ENCODE measurements around the gene UBP1. TPM values are rescaled to one million over a fixed set of nuclear protein-coding genes. Genes with fewer than 3 reads are reported as not detected.
A peak's percentile ranks its signal among the peaks of the same experiment; 100 is the strongest.

The UBP1 gene
- total and polyA plus RNA-seq, 9 of the 15 experiments (the other 6 are each of a cell fraction or from before 2014, with no cell fraction given) = 13.6 to 143 (median 79.6) TPM

DNA sequence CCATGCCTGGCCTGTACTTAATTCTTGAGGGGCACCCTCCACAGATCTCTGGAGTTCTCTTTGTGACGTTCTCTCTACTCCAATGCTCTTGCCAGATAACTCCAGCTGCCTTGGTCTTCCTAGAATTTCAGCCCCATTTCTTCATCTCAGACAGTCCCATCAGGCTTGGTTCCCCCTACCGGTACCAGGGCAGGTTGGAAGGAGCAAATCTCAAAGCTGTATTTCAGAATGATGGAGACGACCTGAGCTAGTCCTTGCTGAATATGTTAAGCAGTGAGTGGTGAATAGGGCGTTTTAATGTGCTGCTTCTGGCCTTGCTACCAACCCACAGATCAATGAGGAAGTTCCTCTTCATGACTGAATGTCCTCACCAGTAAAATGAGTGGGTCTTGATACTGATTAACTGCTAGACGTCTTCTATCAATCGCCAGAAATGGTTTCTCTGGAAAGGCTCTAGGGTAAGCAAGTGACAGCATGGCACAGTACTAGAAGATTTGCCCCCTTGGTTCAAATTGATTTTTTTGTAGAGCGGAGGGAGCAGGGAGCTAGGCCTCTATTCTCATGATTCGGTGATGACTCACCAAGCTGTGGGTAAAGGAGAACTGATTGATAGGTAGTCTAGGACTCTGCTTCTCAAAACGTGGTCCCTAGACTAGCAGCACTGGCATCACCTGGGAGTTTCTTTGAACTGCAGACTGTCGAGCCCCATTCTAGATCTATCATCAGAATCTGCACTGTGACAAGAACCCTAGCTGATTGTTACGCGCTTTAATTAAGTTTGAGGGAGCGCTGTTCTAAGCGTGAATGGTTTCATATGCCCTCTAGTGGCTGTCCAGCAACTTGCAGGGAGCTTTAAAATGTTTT, 67.8 kb downstream of the UBP1 start (continued):
- TF ChIP-seq, protein P1, sequence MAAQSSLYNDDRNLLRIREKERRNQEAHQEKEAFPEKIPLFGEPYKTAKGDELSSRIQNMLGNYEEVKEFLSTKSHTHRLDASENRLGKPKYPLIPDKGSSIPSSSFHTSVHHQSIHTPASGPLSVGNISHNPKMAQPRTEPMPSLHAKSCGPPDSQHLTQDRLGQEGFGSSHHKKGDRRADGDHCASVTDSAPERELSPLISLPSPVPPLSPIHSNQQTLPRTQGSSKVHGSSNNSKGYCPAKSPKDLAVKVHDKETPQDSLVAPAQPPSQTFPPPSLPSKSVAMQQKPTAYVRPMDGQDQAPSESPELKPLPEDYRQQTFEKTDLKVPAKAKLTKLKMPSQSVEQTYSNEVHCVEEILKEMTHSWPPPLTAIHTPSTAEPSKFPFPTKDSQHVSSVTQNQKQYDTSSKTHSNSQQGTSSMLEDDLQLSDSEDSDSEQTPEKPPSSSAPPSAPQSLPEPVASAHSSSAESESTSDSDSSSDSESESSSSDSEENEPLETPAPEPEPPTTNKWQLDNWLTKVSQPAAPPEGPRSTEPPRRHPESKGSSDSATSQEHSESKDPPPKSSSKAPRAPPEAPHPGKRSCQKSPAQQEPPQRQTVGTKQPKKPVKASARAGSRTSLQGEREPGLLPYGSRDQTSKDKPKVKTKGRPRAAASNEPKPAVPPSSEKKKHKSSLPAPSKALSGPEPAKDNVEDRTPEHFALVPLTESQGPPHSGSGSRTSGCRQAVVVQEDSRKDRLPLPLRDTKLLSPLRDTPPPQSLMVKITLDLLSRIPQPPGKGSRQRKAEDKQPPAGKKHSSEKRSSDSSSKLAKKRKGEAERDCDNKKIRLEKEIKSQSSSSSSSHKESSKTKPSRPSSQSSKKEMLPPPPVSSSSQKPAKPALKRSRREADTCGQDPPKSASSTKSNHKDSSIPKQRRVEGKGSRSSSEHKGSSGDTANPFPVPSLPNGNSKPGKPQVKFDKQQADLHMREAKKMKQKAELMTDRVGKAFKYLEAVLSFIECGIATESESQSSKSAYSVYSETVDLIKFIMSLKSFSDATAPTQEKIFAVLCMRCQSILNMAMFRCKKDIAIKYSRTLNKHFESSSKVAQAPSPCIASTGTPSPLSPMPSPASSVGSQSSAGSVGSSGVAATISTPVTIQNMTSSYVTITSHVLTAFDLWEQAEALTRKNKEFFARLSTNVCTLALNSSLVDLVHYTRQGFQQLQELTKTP (IDR thresholded peaks at IDR 0.05; ENCODE audit: low read depth in 1 of 2, partially characterized antibody in 2 of 2) = no peak
- no peak for TF ChIP-seq RBM34 (IDR thresholded peaks at IDR 0.05; ENCODE audit: borderline replicate concordance, insufficient read depth, low read length)
- TF ChIP-seq, protein P2, sequence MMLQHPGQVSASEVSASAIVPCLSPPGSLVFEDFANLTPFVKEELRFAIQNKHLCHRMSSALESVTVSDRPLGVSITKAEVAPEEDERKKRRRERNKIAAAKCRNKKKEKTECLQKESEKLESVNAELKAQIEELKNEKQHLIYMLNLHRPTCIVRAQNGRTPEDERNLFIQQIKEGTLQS (IDR thresholded peaks at IDR 0.05) = peak; percentile 96
- TF ChIP-seq, protein P2 (CRISPR knock-in tag; conservative IDR thresholded peaks at IDR 0.05) = 0 out of 2 replicates have a peak, but pooled peaks have one; percentile 48
- peak; percentile 50; the same call in 1 of the 2 replicates for TF ChIP-seq PHF21A (IDR thresholded peaks at IDR 0.05; ENCODE audit: borderline replicate concordance, low read depth)
- TF ChIP-seq ZEB2 (IDR thresholded peaks at IDR 0.05) = peak; percentile 15; the same call in 1 of the 2 replicates
- TF ChIP-seq ZNF140 (CRISPR knock-in tag; IDR thresholded peaks at IDR 0.05) = no peak
- TF ChIP-seq HDAC2 (IDR thresholded peaks at IDR 0.05) = peak; percentile 44; the same call in 1 of the 2 replicates
- TF ChIP-seq, protein P3, sequence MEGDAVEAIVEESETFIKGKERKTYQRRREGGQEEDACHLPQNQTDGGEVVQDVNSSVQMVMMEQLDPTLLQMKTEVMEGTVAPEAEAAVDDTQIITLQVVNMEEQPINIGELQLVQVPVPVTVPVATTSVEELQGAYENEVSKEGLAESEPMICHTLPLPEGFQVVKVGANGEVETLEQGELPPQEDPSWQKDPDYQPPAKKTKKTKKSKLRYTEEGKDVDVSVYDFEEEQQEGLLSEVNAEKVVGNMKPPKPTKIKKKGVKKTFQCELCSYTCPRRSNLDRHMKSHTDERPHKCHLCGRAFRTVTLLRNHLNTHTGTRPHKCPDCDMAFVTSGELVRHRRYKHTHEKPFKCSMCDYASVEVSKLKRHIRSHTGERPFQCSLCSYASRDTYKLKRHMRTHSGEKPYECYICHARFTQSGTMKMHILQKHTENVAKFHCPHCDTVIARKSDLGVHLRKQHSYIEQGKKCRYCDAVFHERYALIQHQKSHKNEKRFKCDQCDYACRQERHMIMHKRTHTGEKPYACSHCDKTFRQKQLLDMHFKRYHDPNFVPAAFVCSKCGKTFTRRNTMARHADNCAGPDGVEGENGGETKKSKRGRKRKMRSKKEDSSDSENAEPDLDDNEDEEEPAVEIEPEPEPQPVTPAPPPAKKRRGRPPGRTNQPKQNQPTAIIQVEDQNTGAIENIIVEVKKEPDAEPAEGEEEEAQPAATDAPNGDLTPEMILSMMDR (IDR thresholded peaks at IDR 0.05 in 2 of 3, conservative IDR thresholded peaks at IDR 0.05 in 1 of 3; ENCODE audit: insufficient read depth in 2 of 3, low read depth in 1 of 3, low read length in 3 of 3) = peak; percentile 90 to 97 (median 95)
- peak; percentile 81 for TF ChIP-seq XRCC5 (IDR thresholded peaks at IDR 0.05; ENCODE audit: low read depth, low read length)
- no peak for TF ChIP-seq DIDO1 (tag; IDR thresholded peaks at IDR 0.05; ENCODE audit: low read depth)
- no peak for TF ChIP-seq YY1 (IDR thresholded peaks at IDR 0.05; ENCODE audit: borderline replicate concordance in 1 of 3, control insufficient read depth in 1 of 3, extremely low read depth in 1 of 3, insufficient read depth in 3 of 3, insufficient read length in 1 of 3, insufficient replicate concordance in 2 of 3, low read depth in 1 of 3, low read length in 2 of 3)
- no peak; the same call in 1 of the 2 replicates for TF ChIP-seq SP1 (CRISPR knock-in tag; IDR thresholded peaks at IDR 0.05)
- peak; percentile 31; the same call in 1 of the 2 replicates for TF ChIP-seq STAG1 (CRISPR knock-in tag; IDR thresholded peaks at IDR 0.05; ENCODE audit: borderline replicate concordance)
- TF ChIP-seq RBM22 (IDR thresholded peaks at IDR 0.05; ENCODE audit: low read depth, low read length, poor library complexity, severe bottlenecking) = no peak
